Gastrocnemius medialis (tissue), 4 donors: ENCODE data around the gene SH3BP4. TPM values are rescaled to one million over a fixed set of nuclear protein-coding genes. Genes with fewer than 3 reads are reported as not detected.

Source experiments
- ATAC-seq, 2 donors: fragments of 150-250 bp; one replicate each; pipeline ENCODE4 v1.9.1; 2016
- DNase-seq, 2 donors: peaks; one replicate each; pipeline ENCODE4 v3.0.0-alpha.2; 2019
- H3K27ac ChIP-seq, 4 donors: fragments of 200-600 bp; sonication (generic); 1 replicate in 1 of 4; 2 replicates in 3 of 4; pipeline ENCODE4 v1.5.1; 2016 to 2018; ENCODE audit warnings: mild to moderate bottlenecking in 2 of 4, moderate library complexity in 1 of 4
- H3K27me3 ChIP-seq, 3 donors: fragments of 200-600 bp; sonication (generic) in 2 of 3; 1 replicate in 1 of 3; 2 replicates in 2 of 3; pipeline versions ENCODE4 v1.5.1 to v1.6.0; 2016 to 2019; ENCODE audit warnings: mild to moderate bottlenecking in 1 of 3, moderate library complexity in 1 of 3
- H3K36me3 ChIP-seq, 2 donors: fragments of 200-600 bp; sonication (generic) in 1 of 2; one replicate each; pipeline ENCODE4 v1.5.1; 2017 to 2018
- H3K4me1 ChIP-seq, 2 donors: fragments of 200-600 bp; sonication (generic) in 1 of 2; one replicate each; pipeline ENCODE4 v1.5.1; 2016 to 2017; ENCODE audit warnings: mild to moderate bottlenecking in 2 of 2
- H3K4me3 ChIP-seq, 4 donors: fragments of 200-600 bp; sonication (generic) in 3 of 4; 1 replicate in 1 of 4; 2 replicates in 3 of 4; pipeline ENCODE4 v1.5.1; 2016 to 2019; ENCODE audit warnings: mild to moderate bottlenecking in 2 of 4
- H3K9me3 ChIP-seq, 3 donors: fragments of 200-600 bp; sonication (generic) in 2 of 3; 1 replicate in 1 of 3; 2 replicates in 2 of 3; pipeline ENCODE4 v1.5.1; 2016 to 2019
- CTCF ChIP-seq, 5 experiments: fragments of 450-650 bp in 3 of 5; fragments of 200-600 bp in 2 of 5; sonication (generic) in 2 of 5; IDR thresholded peaks in 4 of 5; conservative IDR thresholded peaks in 1 of 5; 1 replicate in 4 of 5; 2 replicates in 1 of 5; pipeline ENCODE4 v1.5.1; 2016 to 2019; ENCODE audit warnings: antibody characterized with exemption in 5 of 5, mild to moderate bottlenecking in 3 of 5, moderate library complexity in 3 of 5
- POLR2A ChIP-seq, 2 donors: fragments of 450-650 bp; IDR thresholded peaks; one replicate each; pipeline ENCODE4 v1.6.1; 2017; ENCODE audit warnings: antibody characterized with exemption in 2 of 2, mild to moderate bottlenecking in 2 of 2, moderate library complexity in 2 of 2
- in situ Hi-C, 4 donors: fragments of 200-750 bp; cut with MboI; loops; one replicate each; pipeline versions ENCODE4 v1.15.0 to v1.8.0; 2017; ENCODE audit warnings: low sequenced_read_pairs in 4 of 4
- intact Hi-C: fragments of 100-400 bp; cut with DNase I; formaldehyde crosslinking; loops from one replicate; pipeline ENCODE4 v1.15.1; 2023; ENCODE audit warnings: low total_unique reads
- total RNA-seq, 4 donors: library from RNA; depleted of rRNA; stranded (reverse); fragments of >200 nt; gene quantifications; one replicate each; pipeline versions ENCODE4 v1.1.0 to v1.2.3, GENCODE V29; 2016

The SH3BP4 gene
- total RNA-seq, 4 donors from 2014 or later, result 10.2 to 36.9 (median 15.9) TPM

GRCh38 chr2:235098736-235099494 is 147.1 kb downstream of the SH3BP4 start:
- H3K27ac ChIP-seq, result no peak overlapping the region
- no peak overlapping the region for H3K4me3 ChIP-seq
- intact Hi-C loops, result no loop called here
- H3K27me3 ChIP-seq, result no peaks in the 10 kb centered on the region
- no peaks in the 10 kb centered on the region for H3K36me3 ChIP-seq
- no peak for DNase-seq
- no peak for ATAC-seq
- H3K4me1 ChIP-seq, result no peaks in the 10 kb centered on the region
- in situ Hi-C loops, result no loop called here
- TF ChIP-seq POLR2A (IDR thresholded peaks at IDR 0.05), result no peak
- TF ChIP-seq CTCF (IDR thresholded peaks at IDR 0.05 in 4 of 5, conservative IDR thresholded peaks at IDR 0.05 in 1 of 5), result no peak
- no peaks in the 10 kb centered on the region for H3K9me3 ChIP-seq

GRCh38 chr2:235102896-235103295 is 151.1 kb downstream of the SH3BP4 start:
- Histone ChIP-seq H3K9me3 (no peaks in the 10 kb centered on the region), H3K27me3 (no peaks in the 10 kb centered on the region), H3K4me1 (no peaks in the 10 kb centered on the region), H3K36me3 (no peaks in the 10 kb centered on the region), H3K27ac (no peak overlapping the region), H3K4me3 (no peak overlapping the region)
- in situ Hi-C loops, result no loop called here
- no peak for DNase-seq
- TF ChIP-seq CTCF (IDR thresholded peaks at IDR 0.05 in 4 of 5, conservative IDR thresholded peaks at IDR 0.05 in 1 of 5) (no peak), POLR2A (IDR thresholded peaks at IDR 0.05) (no peak)
- intact Hi-C loops, result loop anchor here (10.0 kb wide), 1 partner anchor 228 kb away; no protein-coding TSS in a partner anchor
- no peak for ATAC-seq
